HFFc6 (cell line): ENCODE results near the gene HOXC9. TPM values are rescaled to one million over a fixed set of nuclear protein-coding genes. Genes with fewer than 3 reads are reported as not detected.

ENCODE experiments used
- DNase-seq: peaks from one replicate; pipeline ENCODE4 v3.0.0-alpha.2; 2018
- H3K27ac Mint-ChIP-seq: 2 replicates; pipeline ENCODE4 v1.8.0; 2020; ENCODE audit warnings: mild to moderate bottlenecking, mixed read lengths
- H3K27me3 Mint-ChIP-seq: 2 replicates; pipeline ENCODE4 v1.8.0; 2021; ENCODE audit warnings: mild to moderate bottlenecking, moderate library complexity, mixed read lengths; ENCODE audit not compliant: insufficient read depth
- H3K36me3 Mint-ChIP-seq: 2 replicates; pipeline ENCODE4 v1.8.0; 2021; ENCODE audit warnings: low read depth, mixed read lengths
- H3K4me1 Mint-ChIP-seq: 2 replicates; pipeline ENCODE4 v1.8.0; 2020; ENCODE audit warnings: low read depth, mixed read lengths
- H3K4me3 Mint-ChIP-seq: 2 replicates; pipeline ENCODE4 v1.8.0; 2020; ENCODE audit warnings: mild to moderate bottlenecking, moderate library complexity, mixed read lengths
- H3K9me3 Mint-ChIP-seq: 2 replicates; pipeline ENCODE4 v1.8.0; 2020; ENCODE audit warnings: mild to moderate bottlenecking, mixed read lengths
- CTCF ChIP-seq: fragments of 200-600 bp; sonication (generic); IDR thresholded peaks from 2 replicates; pipeline ENCODE4 v1.5.0; 2021; ENCODE audit warnings: antibody characterized with exemption, mild to moderate bottlenecking
- total RNA-seq, 6 experiments: library from RNA; stranded (reverse); fragmentation: NEBNext Ultra II Directional; extraction: Animal tissue kit (Norgen Biotek cat#: 25700); gene quantifications; 2 replicates in 1 of 6; 3 replicates in 5 of 6; pipeline ENCODE4 v1.2.3, GENCODE V29; 2021

Gene HOXC9
- total RNA-seq, 6 experiments from 2014 or later: 0.17 to 1.5 (median 1.1) TPM

GRCh38 chr12:53995378-53996239 is 4.4 kb upstream of the HOXC9 start:
- TF ChIP-seq CTCF: no peak
- Mint-ChIP-seq H3K4me1 (no peaks in the 10 kb centered on the region; the same call in 1 of the 2 replicates), H3K9me3 (no peaks in the 10 kb centered on the region), H3K4me3 (peak overlapping the region; percentile 41; the same call in 1 of the 2 replicates), H3K27me3 (peaks cover 69% of the 10 kb centered on the region), H3K36me3 (no peaks in the 10 kb centered on the region), H3K27ac (no peak overlapping the region)
- no peak for DNase-seq

GRCh38 chr12:53996240-53997203 is 3.4 kb upstream of the HOXC9 start:
- Mint-ChIP-seq H3K36me3 (no peaks in the 10 kb centered on the region), H3K4me1 (no peaks in the 10 kb centered on the region), H3K4me3 (no peak overlapping the region), H3K9me3 (no peaks in the 10 kb centered on the region), H3K27ac (no peak overlapping the region), H3K27me3 (peaks cover 69% of the 10 kb centered on the region)
- TF ChIP-seq CTCF: no peak
- no peak for DNase-seq

- no peaks in the 10 kb centered on the region for H3K9me3 Mint-ChIP-seq
- no peak for DNase-seq
- no peak for TF ChIP-seq CTCF
- no peak overlapping the region for H3K4me3 Mint-ChIP-seq
- H3K27me3 Mint-ChIP-seq: peaks cover 68% of the 10 kb centered on the region
- H3K4me1 Mint-ChIP-seq: no peaks in the 10 kb centered on the region
- no peaks in the 10 kb centered on the region for H3K36me3 Mint-ChIP-seq
- no peak overlapping the region for H3K27ac Mint-ChIP-seq
These were observed 2.5 kb upstream of the HOXC9 start for GRCh38 chr12:53997204-53998109.

- H3K4me3 Mint-ChIP-seq: no peak overlapping the region
- H3K27ac Mint-ChIP-seq: no peak overlapping the region
- TF ChIP-seq CTCF: no peak
- H3K36me3 Mint-ChIP-seq: no peaks in the 10 kb centered on the region
- no peaks in the 10 kb centered on the region for H3K4me1 Mint-ChIP-seq
- H3K9me3 Mint-ChIP-seq: no peaks in the 10 kb centered on the region
- peaks cover 73% of the 10 kb centered on the region for H3K27me3 Mint-ChIP-seq
- no peak for DNase-seq
These were observed 1.7 kb upstream of the HOXC9 start for GRCh38 chr12:53998110-53998899.
